K562 (cell line): ENCODE results near the gene ATP5F1D. TPM values are rescaled to one million over a fixed set of nuclear protein-coding genes. Genes with fewer than 3 reads are reported as not detected.

Experiments used
- BRF2 ChIP-seq: IDR thresholded peaks from 3 replicates; pipeline ENCODE4 v1.6.1; 2011; ENCODE audit warnings: borderline replicate concordance, mild to moderate bottlenecking; ENCODE audit not compliant: insufficient read length, insufficient read depth
- CBX2 ChIP-seq: fragments of 200-600 bp; sonication (generic); IDR thresholded peaks from one replicate; pipeline ENCODE4 v1.6.1; 2012; ENCODE audit warnings: mild to moderate bottlenecking, low read length, inconsistent platforms; ENCODE audit not compliant: insufficient read depth, poor library complexity, severe bottlenecking
- ELK3 ChIP-seq: fragments of 450-650 bp; formaldehyde crosslinking; IDR thresholded peaks from 2 replicates; pipeline ENCODE4 v1.4.0; 2020; ENCODE audit warnings: mild to moderate bottlenecking
- FOS ChIP-seq: IDR thresholded peaks from 3 replicates; pipeline ENCODE4 v1.6.1; 2011; ENCODE audit not compliant: insufficient read length; ENCODE audit errors: extremely low read depth
- FOXA3 ChIP-seq, 2 experiments: fragments of 450-650 bp in 1 of 2; sonication (generic) in 1 of 2; formaldehyde crosslinking; IDR thresholded peaks in 1 of 2; conservative IDR thresholded peaks in 1 of 2; 2 replicates each; pipeline versions ENCODE4 v1.4.0 to v1.8.0; 2020 to 2022; ENCODE audit warnings: mild to moderate bottlenecking in 2 of 2, missing genetic modification reagents in 1 of 2
- FOXK2 ChIP-seq, 2 experiments: fragments of 450-650 bp; IDR thresholded peaks in 1 of 2; conservative IDR thresholded peaks in 1 of 2; 2 replicates each; pipeline ENCODE4 v1.6.1; 2016; ENCODE audit warnings: low read depth in 2 of 2, mild to moderate bottlenecking in 1 of 2
- KAT7 ChIP-seq: sonication (generic); formaldehyde crosslinking; IDR thresholded peaks from 2 replicates; pipeline ENCODE4 v1.8.0; 2022; ENCODE audit warnings: missing genetic modification reagents, mild to moderate bottlenecking, borderline replicate concordance
- L3MBTL2 ChIP-seq: fragments of 450-650 bp; IDR thresholded peaks from 2 replicates; pipeline ENCODE4 v1.6.1; 2016; ENCODE audit warnings: mild to moderate bottlenecking, moderate library complexity
- MITF ChIP-seq: IDR thresholded peaks from 2 replicates; pipeline ENCODE4 v1.6.1; 2014; ENCODE audit warnings: antibody characterized with exemption
- NCOR1 ChIP-seq: fragments of 450-650 bp; IDR thresholded peaks from 2 replicates; pipeline ENCODE4 v1.6.1; 2016; ENCODE audit warnings: mild to moderate bottlenecking, moderate library complexity
- PKNOX1 ChIP-seq: fragments of 450-650 bp; IDR thresholded peaks from 2 replicates; pipeline ENCODE4 v1.6.1; 2016
- RBM25 ChIP-seq: fragments of 200-400 bp; formaldehyde crosslinking; IDR thresholded peaks from 2 replicates; pipeline ENCODE4 v1.6.1; 2018; ENCODE audit warnings: low read length, low read depth, moderate library complexity; ENCODE audit not compliant: severe bottlenecking
- SFPQ ChIP-seq: fragments of 200-400 bp; formaldehyde crosslinking; IDR thresholded peaks from 2 replicates; pipeline ENCODE4 v1.6.1; 2017; ENCODE audit warnings: mild to moderate bottlenecking, low read depth, low read length, moderate library complexity
- SREBF2 ChIP-seq: sonication (generic); formaldehyde crosslinking; IDR thresholded peaks from 2 replicates; pipeline ENCODE4 v1.4.0; 2020; ENCODE audit warnings: mild to moderate bottlenecking, missing genetic modification reagents
- TAF9B ChIP-seq: fragments of 450-650 bp; IDR thresholded peaks from 2 replicates; pipeline ENCODE4 v1.6.1; 2018; ENCODE audit warnings: mild to moderate bottlenecking; ENCODE audit not compliant: partially characterized antibody
- TCF15 ChIP-seq: fragments of 250-450 bp; sonication (Bioruptor Pico); IDR thresholded peaks from 2 replicates; pipeline ENCODE4 v1.8.0; 2022; ENCODE audit warnings: moderate library complexity, mild to moderate bottlenecking, inconsistent platforms
- THRAP3 ChIP-seq: fragments of 450-650 bp; IDR thresholded peaks from 2 replicates; pipeline ENCODE4 v1.6.1; 2016; ENCODE audit warnings: mild to moderate bottlenecking, inconsistent platforms, borderline replicate concordance
- ZNF143 ChIP-seq: sonication (generic); formaldehyde crosslinking; IDR thresholded peaks from 2 replicates; pipeline ENCODE4 v1.9.0; 2022; ENCODE audit warnings: mild to moderate bottlenecking, missing genetic modification reagents
- ZNF24 ChIP-seq: fragments of 450-650 bp; IDR thresholded peaks from 2 replicates; pipeline ENCODE4 v1.6.1; 2016
- ZNF707 ChIP-seq: fragments of 250-450 bp; sonication (Bioruptor Pico); conservative IDR thresholded peaks from 2 replicates; pipeline ENCODE4 v1.8.0; 2022; ENCODE audit warnings: inconsistent platforms, mild to moderate bottlenecking, moderate library complexity
- polyA plus RNA-seq, 8 experiments: library from polyadenylated mRNA; depleted of rRNA in 4 of 8; stranded (reverse) in 5 of 8; unstranded in 3 of 8; fragments of >200 nt; fragmentation: Nextera tagmentation in 2 of 8; fragmentation: Illumina TruSeq in 1 of 8; extraction: Ambion mirVana in 2 of 8; extraction: Trizol in 1 of 8; gene quantifications; 2 replicates each; pipeline versions ENCODE4 v1.2.1 to v1.2.3, GENCODE V29; 2011 to 2014; ENCODE audit warnings: inconsistent platforms in 1 of 8, missing spikeins in 1 of 8
- total RNA-seq, 7 experiments: library from RNA; depleted of rRNA in 6 of 7; stranded (reverse); fragments of >200 nt in 6 of 7; fragmentation: Illumina TruSeq in 2 of 7; extraction: Trizol in 2 of 7; gene quantifications; 2 replicates each; pipeline versions ENCODE4 v1.2.1 to v1.2.3, GENCODE V29; 2011 to 2021; ENCODE audit warnings: low replicate concordance in 1 of 7

Gene ATP5F1D
- total and polyA plus RNA-seq, 9 of the 15 experiments (the other 6 are each of a cell fraction or from before 2014, with no cell fraction given) = 3.9 to 409 (median 36.8) TPM

GRCh38 chr19:1251330-1252220, 10.0 kb downstream of the ATP5F1D start (continued):
- no peak for TF ChIP-seq PKNOX1
- peak; percentile 51 for TF ChIP-seq L3MBTL2
- TF ChIP-seq ELK3 (CRISPR knock-in tag) = no peak
- no peak for TF ChIP-seq ZNF143
- TF ChIP-seq BRF2 = no peak
- TF ChIP-seq THRAP3 = no peak
- no peak for TF ChIP-seq FOXA3 (CRISPR knock-in tag; conservative IDR thresholded peaks at IDR 0.05 in 1 of 2, IDR thresholded peaks at IDR 0.05 in 1 of 2)
- TF ChIP-seq TAF9B = no peak
- TF ChIP-seq MITF = no peak
- no peak for TF ChIP-seq CBX2
- TF ChIP-seq NCOR1 = 0 out of 2 replicates have a peak, but pooled peaks have one; percentile 5
- no peak for TF ChIP-seq ZNF24
- TF ChIP-seq SREBF2 (CRISPR knock-in tag) = no peak
- no peak for TF ChIP-seq RBM25
- no peak; the same call in 1 of the 2 replicates for TF ChIP-seq ZNF707 (CRISPR knock-in tag)
- no peak for TF ChIP-seq FOXK2 (conservative IDR thresholded peaks at IDR 0.05 in 1 of 2, IDR thresholded peaks at IDR 0.05 in 1 of 2; ENCODE audit: low read depth in 2 of 2)
- TF ChIP-seq TCF15 (CRISPR knock-in tag) = no peak
- TF ChIP-seq SFPQ = no peak
- TF ChIP-seq KAT7 (CRISPR knock-in tag) = no peak
- no peak for TF ChIP-seq FOS
